ENCODE measurements around the gene TRIM6.

GRCh38 chr11:5577101-5577500 is 19.3 kb upstream of the TRIM6 start:
- TF ChIP-seq CTCF (conservative IDR thresholded peaks at IDR 0.05; ENCODE audit: low read length) (no peak), EZH2phosphoT487 (IDR thresholded peaks at IDR 0.05; ENCODE audit: borderline replicate concordance, low read depth, low read length) (no peak)
